Type B pancreatic cell (in vitro differentiated cells): ENCODE data around the gene HPS1. TPM values are rescaled to one million over a fixed set of nuclear protein-coding genes. Genes with fewer than 3 reads are reported as not detected.

Experiments
- DNase-seq: peaks from one replicate; pipeline ENCODE4 v3.0.0; 2021; ENCODE audit warnings: mixed read lengths; ENCODE audit not compliant: unreplicated experiment; ENCODE audit errors: extremely low spot score
- H3K27ac Mint-ChIP-seq: 2 replicates; pipeline ENCODE4 v1.8.0; 2021; ENCODE audit warnings: mild to moderate bottlenecking, mixed read lengths
- H3K27me3 Mint-ChIP-seq: 2 replicates; pipeline ENCODE4 v1.8.0; 2021; ENCODE audit warnings: mixed read lengths
- H3K36me3 Mint-ChIP-seq: 2 replicates; pipeline ENCODE4 v1.8.0; 2021; ENCODE audit warnings: mixed read lengths
- H3K4me1 Mint-ChIP-seq: one replicate; pipeline ENCODE4 v1.8.0; 2021; ENCODE audit warnings: mixed read lengths; ENCODE audit not compliant: unreplicated experiment
- H3K4me3 Mint-ChIP-seq: 2 replicates; pipeline ENCODE4 v1.8.0; 2021; ENCODE audit warnings: mild to moderate bottlenecking, mixed read lengths
- H3K9me3 Mint-ChIP-seq: 2 replicates; pipeline ENCODE4 v1.8.0; 2021; ENCODE audit warnings: mixed read lengths
- CTCF ChIP-seq: fragments of 200-600 bp; sonication (generic); conservative IDR thresholded peaks from 2 replicates; pipeline ENCODE4 v1.5.0; 2021; ENCODE audit warnings: antibody characterized with exemption, mild to moderate bottlenecking
- total RNA-seq: library from RNA; stranded (reverse); gene quantifications from 2 replicates; pipeline ENCODE4 v1.2.1, GENCODE V29; 2021; ENCODE audit warnings: low replicate concordance

HPS1 gene
- total RNA-seq, 1 donor from 2014 or later = 60.5 TPM

GRCh38 chr10:98446151-98446660 is 529 bp downstream of the HPS1 start:
- Mint-ChIP-seq H3K4me3 (peak overlapping the region; percentile 86), H3K27ac (peak overlapping the region; percentile 78), H3K9me3 (no peaks in the 10 kb centered on the region), H3K4me1 (peaks cover 6% of the 10 kb centered on the region), H3K27me3 (no peaks in the 10 kb centered on the region), H3K36me3 (peaks cover 23% of the 10 kb centered on the region)
- DNase-seq = no peak
- no peak for TF ChIP-seq CTCF

DNA sequence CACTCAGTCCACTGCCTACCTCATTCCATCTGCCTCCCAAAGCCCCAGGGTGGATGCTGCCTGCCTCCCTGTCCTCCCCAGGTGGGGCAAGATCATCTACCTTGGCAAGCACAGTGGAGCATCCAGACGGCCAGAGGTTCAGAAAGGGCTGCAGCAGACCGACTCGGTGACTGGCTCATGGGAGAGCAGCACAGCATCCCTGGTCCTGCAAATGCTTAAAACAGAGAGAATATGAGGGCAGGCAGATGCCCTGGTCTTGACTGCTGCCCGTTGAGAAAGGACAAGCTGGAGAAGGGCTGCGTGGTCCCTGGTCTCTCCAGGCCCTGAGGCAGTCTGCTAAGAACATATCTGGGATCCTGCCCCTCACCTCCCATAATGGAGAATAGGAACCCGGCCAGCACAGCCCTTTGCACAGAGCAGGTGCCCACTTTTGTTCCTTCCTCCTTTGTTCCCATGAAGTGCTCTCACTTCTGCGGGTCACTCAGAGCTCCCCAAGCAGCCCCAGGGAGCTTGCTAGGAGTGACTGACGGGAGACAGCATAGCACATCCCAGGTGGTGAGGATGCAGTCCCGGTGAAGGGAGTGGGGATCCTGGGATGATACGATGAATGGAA is 1.4 kb downstream of the HPS1 start:
- peak overlapping the region; percentile 78 for H3K27ac Mint-ChIP-seq
- peaks cover 28% of the 10 kb centered on the region for H3K36me3 Mint-ChIP-seq
- TF ChIP-seq CTCF = no peak
- peaks cover 6% of the 10 kb centered on the region for H3K4me1 Mint-ChIP-seq
- no peaks in the 10 kb centered on the region for H3K9me3 Mint-ChIP-seq
- no peak for DNase-seq
- H3K27me3 Mint-ChIP-seq = no peaks in the 10 kb centered on the region
- H3K4me3 Mint-ChIP-seq = peak overlapping the region; percentile 86

DNA sequence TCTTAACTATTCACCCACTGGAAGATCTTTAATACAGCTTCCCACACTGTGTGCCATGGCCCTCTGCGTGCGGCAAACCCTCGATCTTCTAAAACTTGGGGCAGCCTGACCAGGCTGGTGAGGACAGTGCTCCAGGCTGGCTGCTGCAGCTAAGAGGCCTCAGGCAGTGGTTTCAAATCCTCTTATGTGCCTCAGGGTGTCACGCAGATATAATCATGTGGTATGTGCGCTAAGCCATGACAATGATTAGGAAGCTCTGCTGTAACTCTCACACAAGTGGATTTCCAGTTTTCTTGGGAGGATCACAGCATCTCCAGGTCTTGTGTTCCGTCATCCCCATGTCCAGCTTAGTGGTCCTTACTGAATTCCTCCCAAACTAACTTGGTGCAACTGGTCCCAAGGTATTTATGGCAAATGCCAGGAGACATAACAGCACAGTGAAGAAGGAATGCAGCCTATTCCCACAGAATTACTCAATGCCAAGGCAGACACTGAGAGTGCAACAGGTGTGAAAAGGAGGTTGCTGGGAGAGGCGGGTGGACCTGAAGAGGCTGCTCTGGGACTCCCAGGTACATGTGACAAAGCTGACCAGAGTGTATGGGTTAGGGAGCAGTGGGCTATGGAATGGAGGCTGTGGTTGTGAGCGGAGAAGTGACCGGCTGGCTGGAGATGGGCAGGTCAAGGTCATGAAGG is 2.3 kb downstream of the HPS1 start:
- H3K27ac Mint-ChIP-seq = peak overlapping the region; percentile 15
- peaks cover 6% of the 10 kb centered on the region for H3K4me1 Mint-ChIP-seq
- no peaks in the 10 kb centered on the region for H3K27me3 Mint-ChIP-seq

GRCh38 chr10:98438715-98439114 is 8.0 kb downstream of the HPS1 start:
- H3K36me3 Mint-ChIP-seq = peaks cover 61% of the 10 kb centered on the region
- H3K27me3 Mint-ChIP-seq = no peaks in the 10 kb centered on the region
- DNase-seq = no peak
- peaks cover 4% of the 10 kb centered on the region for H3K9me3 Mint-ChIP-seq
- H3K4me3 Mint-ChIP-seq = no peak overlapping the region
- no peaks in the 10 kb centered on the region for H3K4me1 Mint-ChIP-seq
- TF ChIP-seq CTCF = no peak
- H3K27ac Mint-ChIP-seq = no peak overlapping the region

More for the DNA sequence above, 2.3 kb downstream of the HPS1 start:
- TF ChIP-seq CTCF = no peak
- peaks cover 34% of the 10 kb centered on the region for H3K36me3 Mint-ChIP-seq
- DNase-seq = no peak
- peak overlapping the region; percentile 71 for H3K4me3 Mint-ChIP-seq
- peaks cover 4% of the 10 kb centered on the region for H3K9me3 Mint-ChIP-seq

GRCh38 chr10:98436704-98437103 is 10.0 kb downstream of the HPS1 start:
- no peak overlapping the region for H3K27ac Mint-ChIP-seq

More at GRCh38 chr10:98436704-98437103, 10.0 kb downstream of the HPS1 start:
- Mint-ChIP-seq H3K36me3 (peaks cover 60% of the 10 kb centered on the region), H3K4me3 (no peak overlapping the region), H3K27me3 (no peaks in the 10 kb centered on the region), H3K4me1 (no peaks in the 10 kb centered on the region), H3K9me3 (peaks cover 4% of the 10 kb centered on the region)
- TF ChIP-seq CTCF = no peak
- DNase-seq = no peak
